Esophagus muscularis mucosa (tissue), 4 donors: ENCODE results near the gene CORO2B. TPM values are rescaled to one million over a fixed set of nuclear protein-coding genes. Genes with fewer than 3 reads are reported as not detected.

Experiments
- DNase-seq: peaks from one replicate; pipeline ENCODE4 v3.0.0-alpha.2; 2017; ENCODE audit errors: extremely low spot score
- H3K27ac ChIP-seq, 4 donors: fragments of 200-600 bp; sonication (generic); replicated peaks in 1 of 4; 1 replicate in 3 of 4; 2 replicates in 1 of 4; pipeline ENCODE4 v1.5.1; 2016 to 2019; ENCODE audit warnings: mild to moderate bottlenecking in 1 of 4
- H3K27me3 ChIP-seq, 4 donors: fragments of 200-600 bp; sonication (generic); one replicate each; pipeline versions ENCODE4 v1.5.1 to v1.6.0; 2016 to 2019
- H3K36me3 ChIP-seq, 4 donors: fragments of 200-600 bp; sonication (generic); one replicate each; pipeline ENCODE4 v1.5.1; 2016 to 2019
- H3K4me1 ChIP-seq, 4 donors: fragments of 200-600 bp; sonication (generic); one replicate each; pipeline ENCODE4 v1.5.1; 2016 to 2019
- H3K4me3 ChIP-seq, 4 donors: fragments of 200-600 bp; sonication (generic); 1 replicate in 2 of 4; 2 replicates in 2 of 4; pipeline ENCODE4 v1.5.1; 2016 to 2019; ENCODE audit warnings: mild to moderate bottlenecking in 4 of 4, moderate library complexity in 1 of 4
- H3K9me3 ChIP-seq, 4 donors: fragments of 200-600 bp; sonication (generic); 1 replicate in 3 of 4; 2 replicates in 1 of 4; pipeline ENCODE4 v1.5.1; 2016 to 2019
- CTCF ChIP-seq, 3 experiments: fragments of 200-600 bp in 2 of 3; fragments of 450-650 bp in 1 of 3; sonication (generic) in 2 of 3; IDR thresholded peaks; one replicate each; pipeline ENCODE4 v1.5.1; 2017 to 2019; ENCODE audit warnings: antibody characterized with exemption in 3 of 3, mild to moderate bottlenecking in 2 of 3, moderate library complexity in 1 of 3
- EP300 ChIP-seq: sonication (generic); formaldehyde crosslinking; IDR thresholded peaks from one replicate; pipeline ENCODE4 v1.6.1; 2017; ENCODE audit warnings: antibody characterized with exemption
- POLR2A ChIP-seq: fragments of 450-650 bp; IDR thresholded peaks from one replicate; pipeline ENCODE4 v1.6.1; 2017; ENCODE audit warnings: antibody characterized with exemption, moderate library complexity, mild to moderate bottlenecking, low read depth
- POLR2AphosphoS5 ChIP-seq, 2 donors: sonication (generic); formaldehyde crosslinking; IDR thresholded peaks; one replicate each; pipeline ENCODE4 v1.6.1; 2017; ENCODE audit warnings: antibody characterized with exemption in 2 of 2
- WGBS: methylation state at CpG from one replicate; pipeline ENCODE4 v1.1.5; 2018; 5-methylcytosine and 5-hydroxymethylcytosine counted together
- intact Hi-C: fragments of 100-400 bp; cut with DNase I; formaldehyde crosslinking; loops from one replicate; pipeline ENCODE4 v1.15.1; 2023
- total RNA-seq, 4 donors: library from RNA; depleted of rRNA; stranded (reverse); fragments of >200 nt; gene quantifications; one replicate each; pipeline versions ENCODE4 v1.1.0 to v1.2.1, GENCODE V29; 2016

CORO2B gene
- total RNA-seq, 4 donors from 2014 or later = 5.8 to 12.2 (median 7.5) TPM

- H3K4me3 ChIP-seq = no peak overlapping the region
- WGBS = 58% methylated on average over 8 of the region's 13 CpGs
- TF ChIP-seq POLR2A (no peak), CTCF (IDR thresholded peaks at IDR 0.05) (no peak)
- intact Hi-C loops = no loop called here
- no peaks in the 10 kb centered on the region for H3K36me3 ChIP-seq
- DNase-seq = no peak
- H3K4me1 ChIP-seq = peaks cover 6 to 62% (median 29%) of the 10 kb centered on the region in 4 donors
- H3K27me3 ChIP-seq = peaks cover 0 to 38% (median 0%) of the 10 kb centered on the region in 4 donors
- no peaks in the 10 kb centered on the region for H3K9me3 ChIP-seq
- H3K27ac ChIP-seq = peak overlapping the region in 2 of 4 donors; percentile 31 to 40
Observed at GRCh38 chr15:68623301-68623892, 44.6 kb downstream of the CORO2B start.

DNA sequence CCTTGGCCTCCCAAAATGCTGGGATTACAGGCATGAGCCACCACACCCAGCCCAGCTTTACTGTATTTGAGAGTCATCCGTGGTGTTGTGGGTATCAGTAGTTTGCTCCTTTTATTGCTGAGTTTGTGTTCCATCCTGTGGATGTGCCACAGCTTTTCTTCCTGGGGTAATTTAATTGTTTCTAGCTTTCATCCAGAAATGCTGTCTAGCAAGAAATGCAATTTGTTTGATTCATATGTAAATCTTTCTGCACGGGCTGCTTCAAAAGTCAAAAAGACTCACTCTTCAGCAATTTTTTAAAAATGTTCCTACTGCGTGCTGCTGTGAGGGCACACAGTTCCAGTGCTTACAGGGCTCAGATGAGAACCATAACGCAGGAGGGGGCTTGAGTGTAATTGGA lies 47.1 kb downstream of the CORO2B start:
- Histone ChIP-seq H3K4me3 (no peak overlapping the region), H3K36me3 (no peaks in the 10 kb centered on the region), H3K27me3 (peaks cover 0 to 50% (median 0%) of the 10 kb centered on the region in 4 donors), H3K9me3 (no peaks in the 10 kb centered on the region), H3K27ac (no peak overlapping the region), H3K4me1 (peaks cover 6 to 52% (median 25%) of the 10 kb centered on the region in 4 donors)
- TF ChIP-seq EP300 = no peak
- TF ChIP-seq POLR2AphosphoS5 (IDR thresholded peaks at IDR 0.05) = no peak
- no peak for TF ChIP-seq POLR2A
- TF ChIP-seq CTCF (IDR thresholded peaks at IDR 0.05) = no peak
- intact Hi-C loops = no loop called here
- no peak for DNase-seq
- 95% methylated on average over 4 of the region's 4 CpGs for WGBS

DNA sequence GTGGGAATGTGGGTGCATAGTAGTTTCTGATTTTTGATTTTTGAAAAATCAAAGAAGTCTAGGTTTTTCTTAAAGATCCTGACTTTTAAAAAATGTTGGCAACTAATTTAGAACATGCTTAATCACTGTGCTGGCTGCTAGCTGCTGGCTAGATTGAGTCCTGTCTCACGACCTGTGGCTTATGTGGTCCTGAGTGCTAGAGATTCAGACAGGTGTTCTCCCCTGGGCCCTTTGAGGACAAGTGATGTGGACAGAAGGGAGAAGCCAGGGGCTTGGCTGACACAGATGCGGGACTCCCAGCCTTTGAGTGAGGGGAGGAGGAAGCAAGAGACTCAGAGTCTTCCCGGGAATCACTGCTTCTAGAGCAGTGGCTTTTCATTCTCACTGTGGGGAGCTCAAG lies 47.5 kb downstream of the CORO2B start:
- WGBS = 84% methylated on average over 3 of the region's 3 CpGs
- no peak for TF ChIP-seq POLR2A
- TF ChIP-seq POLR2AphosphoS5 (IDR thresholded peaks at IDR 0.05) = no peak
- no peak for TF ChIP-seq EP300
- TF ChIP-seq CTCF (IDR thresholded peaks at IDR 0.05) = no peak
- peaks cover 3 to 53% (median 20%) of the 10 kb centered on the region in 4 donors for H3K4me1 ChIP-seq

DNA sequence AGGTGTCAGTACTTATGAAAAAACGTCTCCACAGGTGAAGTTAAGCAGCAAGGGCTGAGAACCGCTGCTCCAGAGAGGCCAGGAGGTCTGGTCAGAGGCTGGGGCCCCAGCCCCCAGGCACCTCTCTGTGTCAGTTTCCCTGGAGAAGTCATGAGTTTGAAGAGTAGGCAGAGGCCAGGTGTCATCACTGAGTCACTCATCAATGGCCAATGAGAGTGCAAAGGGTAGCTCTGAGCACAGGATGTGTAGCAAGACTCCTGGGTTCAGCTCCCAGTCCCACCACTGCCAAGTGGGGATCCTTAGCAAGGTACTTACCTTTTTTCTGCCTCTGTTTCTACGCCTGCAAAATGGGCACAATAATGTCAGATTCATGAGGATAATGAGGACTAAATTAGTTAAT lies 47.9 kb downstream of the CORO2B start:
- H3K27ac ChIP-seq = no peak overlapping the region

More for the DNA sequence above, 47.5 kb downstream of the CORO2B start:
- H3K27ac ChIP-seq = no peak overlapping the region
- H3K27me3 ChIP-seq = peaks cover 0 to 50% (median 0%) of the 10 kb centered on the region in 4 donors
- no peaks in the 10 kb centered on the region for H3K36me3 ChIP-seq
- no peak overlapping the region for H3K4me3 ChIP-seq
- intact Hi-C loops = no loop called here
- H3K9me3 ChIP-seq = no peaks in the 10 kb centered on the region
- DNase-seq = no peak

More for the DNA sequence above, 47.9 kb downstream of the CORO2B start:
- DNase-seq = no peak
- WGBS = 95% methylated on average over 1 of the region's 3 CpGs
- Histone ChIP-seq H3K9me3 (no peaks in the 10 kb centered on the region), H3K4me3 (no peak overlapping the region), H3K36me3 (no peaks in the 10 kb centered on the region), H3K4me1 (peaks cover 4 to 50% (median 19%) of the 10 kb centered on the region in 4 donors), H3K27me3 (peaks cover 0 to 50% (median 0%) of the 10 kb centered on the region in 4 donors)
- intact Hi-C loops = no loop called here
- TF ChIP-seq POLR2A (no peak), POLR2AphosphoS5 (IDR thresholded peaks at IDR 0.05) (no peak), EP300 (no peak), CTCF (IDR thresholded peaks at IDR 0.05) (no peak)
